Endodermal cell (in vitro differentiated cells): Measurements from ENCODE around the gene UFD1. TPM values are rescaled to one million over a fixed set of nuclear protein-coding genes. Genes with fewer than 3 reads are reported as not detected.

Experiments used
- DNase-seq: peaks from one replicate; pipeline ENCODE4 v3.0.0-alpha.2; 2017
- H3K27ac ChIP-seq: 2 replicates; pipeline ENCODE4 v1.5.1; 2013; ENCODE audit warnings: mild to moderate bottlenecking, low read depth, low read length, moderate library complexity
- H3K27me3 ChIP-seq: 2 replicates; pipeline ENCODE4 v1.6.1; 2013; ENCODE audit warnings: mild to moderate bottlenecking, low read length, moderate library complexity; ENCODE audit not compliant: insufficient read depth, control insufficient read depth, poor library complexity, severe bottlenecking
- H3K36me3 ChIP-seq: 2 replicates; pipeline ENCODE4 v1.7.0; 2013; ENCODE audit warnings: mild to moderate bottlenecking, low read length, moderate library complexity; ENCODE audit not compliant: control insufficient read depth, insufficient read depth
- H3K4me1 ChIP-seq: one replicate; pipeline ENCODE4 v1.7.0; 2013; ENCODE audit warnings: low read length; ENCODE audit not compliant: control insufficient read depth, insufficient read depth
- H3K4me3 ChIP-seq: 2 replicates; pipeline ENCODE4 v1.5.1; 2013; ENCODE audit warnings: mild to moderate bottlenecking, low read length, moderate library complexity
- H3K9ac ChIP-seq: 2 replicates; pipeline ENCODE4 v1.6.1; 2013; ENCODE audit warnings: mild to moderate bottlenecking, low read length, moderate library complexity; ENCODE audit not compliant: poor library complexity, severe bottlenecking; ENCODE audit errors: extremely low read depth
- H3K9me3 ChIP-seq: 2 replicates; pipeline ENCODE4 v1.6.1; 2013; ENCODE audit warnings: mild to moderate bottlenecking, low read length, moderate library complexity; ENCODE audit not compliant: control insufficient read depth
- H3K27ac Mint-ChIP-seq: 2 replicates; pipeline ENCODE4 v1.8.0; 2020; ENCODE audit warnings: mixed read lengths
- H3K27me3 Mint-ChIP-seq: 2 replicates; pipeline ENCODE4 v1.8.0; 2021; ENCODE audit warnings: mild to moderate bottlenecking, mixed read lengths; ENCODE audit not compliant: insufficient read depth
- H3K36me3 Mint-ChIP-seq: 2 replicates; pipeline ENCODE4 v1.8.0; 2020; ENCODE audit warnings: low read depth, mixed read lengths
- H3K4me1 Mint-ChIP-seq: 2 replicates; pipeline ENCODE4 v1.8.0; 2020; ENCODE audit warnings: mixed read lengths
- H3K4me3 Mint-ChIP-seq: 2 replicates; pipeline ENCODE4 v1.8.0; 2020; ENCODE audit warnings: mild to moderate bottlenecking, moderate library complexity, mixed read lengths
- H3K9me3 Mint-ChIP-seq: 2 replicates; pipeline ENCODE4 v1.8.0; 2020; ENCODE audit warnings: mild to moderate bottlenecking, mixed read lengths
- CTCF ChIP-seq: fragments of 200-600 bp; sonication (generic); conservative IDR thresholded peaks from 2 replicates; pipeline ENCODE4 v1.5.0; 2021; ENCODE audit warnings: antibody characterized with exemption, mild to moderate bottlenecking
- WGBS, 2 experiments: methylation state at CpG; one replicate each; pipeline versions ENCODE4 v1.1.5 to v1.1.7; 2013; ENCODE audit warnings: missing lambda C conversion rate in 2 of 2, mixed read lengths in 1 of 2; ENCODE audit not compliant: insufficient coverage in 1 of 2, insufficient read length in 1 of 2; 5-methylcytosine and 5-hydroxymethylcytosine counted together
- total RNA-seq, 2 donors: library from RNA; stranded (reverse); fragmentation: NEBNext Ultra II Directional in 1 of 2; extraction: Animal tissue kit (Norgen Biotek cat#: 25700) in 1 of 2; gene quantifications; 2 replicates in 1 of 2; 3 replicates in 1 of 2; pipeline ENCODE4 v1.2.1, GENCODE V29; 2021

The UFD1 gene
- total RNA-seq, 2 donors from 2014 or later, result 67.7 to 69.2 TPM

- no peaks in the 10 kb centered on the region for H3K4me1 ChIP-seq
- H3K36me3 Mint-ChIP-seq, result peaks cover 27% of the 10 kb centered on the region
Measured at GRCh38 chr22:19508024-19508776, 29.2 kb upstream of the UFD1 start.

GRCh38 chr22:19507534-19507861, 28.5 kb upstream of the UFD1 start:
- H3K27ac ChIP-seq, result no peak overlapping the region
- H3K4me1 ChIP-seq, result no peaks in the 10 kb centered on the region
- Mint-ChIP-seq H3K9me3 (no peaks in the 10 kb centered on the region), H3K4me1 (no peaks in the 10 kb centered on the region), H3K27ac (no peak overlapping the region), H3K27me3 (no peaks in the 10 kb centered on the region), H3K36me3 (peaks cover 22% of the 10 kb centered on the region), H3K4me3 (no peak overlapping the region)
- DNase-seq, result no peak
- WGBS, 2 experiments, result 92 to 96% methylated on average over 3 to 4 of the region's 4 CpGs
- no peak for TF ChIP-seq CTCF
- H3K27me3 ChIP-seq, result no peaks in the 10 kb centered on the region
- peaks cover 19% of the 10 kb centered on the region for H3K36me3 ChIP-seq
- H3K9me3 ChIP-seq, result no peaks in the 10 kb centered on the region
- H3K4me3 ChIP-seq, result no peak overlapping the region
- H3K9ac ChIP-seq, result no peak overlapping the region

More at GRCh38 chr22:19508024-19508776, 29.2 kb upstream of the UFD1 start:
- no peak for TF ChIP-seq CTCF
- Histone ChIP-seq H3K27ac (no peak overlapping the region), H3K36me3 (peaks cover 23% of the 10 kb centered on the region), H3K9me3 (no peaks in the 10 kb centered on the region), H3K9ac (no peak overlapping the region), H3K27me3 (no peaks in the 10 kb centered on the region), H3K4me3 (no peak overlapping the region)
- Mint-ChIP-seq H3K4me1 (no peaks in the 10 kb centered on the region), H3K27ac (no peak overlapping the region), H3K27me3 (no peaks in the 10 kb centered on the region), H3K4me3 (no peak overlapping the region), H3K9me3 (no peaks in the 10 kb centered on the region)
- 91 to 97% methylated on average over 9 to 10 of the region's 10 CpGs for WGBS, 2 experiments
- no peak for DNase-seq

DNA sequence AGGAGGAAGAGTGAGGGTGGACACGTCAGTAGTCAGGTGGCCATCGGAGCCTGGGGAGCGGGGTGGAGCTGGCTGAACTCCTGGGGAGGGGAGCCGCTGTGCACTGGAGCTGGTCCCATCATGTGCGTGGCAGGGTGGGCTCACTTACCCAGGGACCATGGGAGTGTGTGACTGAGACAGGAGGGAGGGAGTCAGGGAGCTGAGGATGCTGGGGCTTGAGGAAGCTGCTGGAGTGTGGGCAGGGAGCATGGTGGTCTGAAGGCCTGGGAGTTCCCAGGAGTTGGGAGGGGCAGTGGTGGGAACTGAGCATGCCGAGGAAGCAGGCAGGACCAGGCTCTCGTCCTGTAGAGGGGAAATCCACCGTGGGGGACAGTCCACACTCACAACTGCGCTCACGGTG, 27.2 kb upstream of the UFD1 start:
- Histone ChIP-seq H3K4me3 (no peak overlapping the region), H3K27me3 (no peaks in the 10 kb centered on the region), H3K9ac (no peak overlapping the region), H3K9me3 (no peaks in the 10 kb centered on the region), H3K27ac (no peak overlapping the region), H3K4me1 (no peaks in the 10 kb centered on the region), H3K36me3 (peaks cover 11% of the 10 kb centered on the region)
- TF ChIP-seq CTCF, result no peak
- WGBS, 2 experiments, result 83 to 90% methylated on average over 5 to 10 of the region's 10 CpGs
- Mint-ChIP-seq H3K4me1 (no peaks in the 10 kb centered on the region), H3K4me3 (no peak overlapping the region), H3K36me3 (peaks cover 18% of the 10 kb centered on the region), H3K27ac (peak overlapping the region; percentile 61), H3K27me3 (no peaks in the 10 kb centered on the region), H3K9me3 (no peaks in the 10 kb centered on the region)
- no peak for DNase-seq
